OCI-LY7 (cell line): ENCODE results near the gene IL1A. TPM values are rescaled to one million over a fixed set of nuclear protein-coding genes. Genes with fewer than 3 reads are reported as not detected.

Source experiments
- BruUV-seq: library from RNA; stranded (reverse); fragments of 400-500 nt; replicated peaks from 2 replicates; lab custom pipeline; 2021; lab: Mats Ljungman, UMichigan
- CTCF ChIA-PET: fragments of 300-600 bp; sonication (Branson Sonifier 250); formaldehyde crosslinking; loops from one replicate; lab custom pipeline; 2022; ENCODE audit warnings: antibody characterized with exemption; ENCODE audit not compliant: unreplicated experiment; lab: Charles Lee
- POLR2A ChIA-PET: fragments of 300-600 bp; sonication (Branson Sonifier 250); formaldehyde crosslinking; loops from one replicate; lab custom pipeline; 2022; ENCODE audit warnings: antibody characterized with exemption; lab: Charles Lee
- DNase-seq: peaks from one replicate; pipeline ENCODE4 v3.0.0-alpha.2; 2015; ENCODE audit warnings: low spot score
- H2AFZ ChIP-seq: fragments of 200-600 bp; sonication (generic), shearing (Covaris generic); 2 replicates; pipeline ENCODE4 v1.6.1; 2014; ENCODE audit warnings: mild to moderate bottlenecking, antibody characterized with exemption, low read length, moderate library complexity
- H3K27ac ChIP-seq: fragments of 200-600 bp; sonication (generic); 2 replicates; pipeline ENCODE4 v1.5.1; 2014; ENCODE audit warnings: mixed run types, low read depth, mild to moderate bottlenecking, moderate library complexity, low read length, inconsistent platforms; ENCODE audit not compliant: poor library complexity, severe bottlenecking
- H3K36me3 ChIP-seq: fragments of 200-600 bp; sonication (generic); 2 replicates; pipeline ENCODE4 v1.6.1; 2014; ENCODE audit warnings: mild to moderate bottlenecking, antibody characterized with exemption, low read length, moderate library complexity, mixed read lengths; ENCODE audit not compliant: insufficient read depth
- H3K4me1 ChIP-seq: fragments of 200-600 bp; sonication (generic); 2 replicates; pipeline ENCODE4 v1.5.1; 2014; ENCODE audit warnings: mild to moderate bottlenecking, low read length; ENCODE audit not compliant: insufficient read depth, poor library complexity, severe bottlenecking
- H3K4me2 ChIP-seq: fragments of 200-600 bp; sonication (generic); 2 replicates; pipeline ENCODE4 v1.6.1; 2014; ENCODE audit warnings: mild to moderate bottlenecking, low read length
- H3K4me3 ChIP-seq: fragments of 200-600 bp; sonication (generic); 2 replicates; pipeline ENCODE4 v1.5.1; 2014; ENCODE audit warnings: mild to moderate bottlenecking, low read depth, low read length; ENCODE audit not compliant: poor library complexity, severe bottlenecking
- H3K79me2 ChIP-seq: fragments of 200-600 bp; sonication (generic); 2 replicates; pipeline ENCODE4 v1.6.1; 2016; ENCODE audit warnings: low read depth, mild to moderate bottlenecking, low read length, moderate library complexity, mixed read lengths; ENCODE audit not compliant: insufficient read depth
- H3K9me2 ChIP-seq: fragments of 200-600 bp; sonication (generic); 2 replicates; pipeline ENCODE4 v1.6.1; 2016; ENCODE audit warnings: mild to moderate bottlenecking, low read length, mixed read lengths; ENCODE audit not compliant: insufficient read depth
- H3K9me3 ChIP-seq: fragments of 200-600 bp; sonication (generic); 2 replicates; pipeline ENCODE4 v1.6.1; 2014; ENCODE audit warnings: mild to moderate bottlenecking, mixed run types, low read length, mixed read lengths
- H4K20me1 ChIP-seq: fragments of 200-600 bp; sonication (generic); 2 replicates; pipeline ENCODE4 v1.6.1; 2014; ENCODE audit warnings: mild to moderate bottlenecking, antibody characterized with exemption, low read length, moderate library complexity, mixed read lengths; ENCODE audit not compliant: insufficient read depth
- EZH2phosphoT487 ChIP-seq: fragments of 200-600 bp; sonication (generic); IDR thresholded peaks from 2 replicates; pipeline ENCODE4 v1.6.1; 2018; ENCODE audit warnings: low read depth, borderline replicate concordance, mild to moderate bottlenecking, mixed run types, antibody characterized with exemption, low read length, moderate library complexity, mixed read lengths
- intact Hi-C: fragments of 100-400 bp; cut with micrococcal nuclease; formaldehyde crosslinking; loops from one replicate; pipeline ENCODE4 v1.10.0; 2022; ENCODE audit not compliant: unreplicated experiment
- total RNA-seq, 2 experiments: library from RNA; depleted of rRNA in 1 of 2; stranded (reverse); fragments of >200 nt in 1 of 2; shearing (Covaris generic) in 1 of 2; gene quantifications; 2 replicates each; pipeline ENCODE4 v1.2.3, GENCODE V29; 2014 to 2022
- TF ChIP-seq, protein P1 (sequence below): fragments of 200-600 bp; sonication (generic); conservative IDR thresholded peaks from 2 replicates; pipeline ENCODE4 v1.5.1; 2014; ENCODE audit warnings: mild to moderate bottlenecking, antibody characterized with exemption, low read length, moderate library complexity, mixed read lengths

IL1A gene
- total RNA-seq, 2 experiments from 2014 or later: not detected

- Histone ChIP-seq H3K79me2 (no peaks in the 10 kb centered on the region), H3K4me1 (no peaks in the 10 kb centered on the region), H3K4me3 (no peak overlapping the region), H3K4me2 (no peak overlapping the region), H3K27ac (no peak overlapping the region), H3K9me3 (no peaks in the 10 kb centered on the region), H3K36me3 (peaks cover 65% of the 10 kb centered on the region), H3K9me2 (no peaks in the 10 kb centered on the region), H2AFZ (no peak overlapping the region), H4K20me1 (no peaks in the 10 kb centered on the region)
- CTCF ChIA-PET: interaction anchor here (0.6 kb wide), 2 partner anchors 534 to 753 kb away, joined by 3 to 5 read pairs; no protein-coding TSS in a partner anchor
- intact Hi-C loops: no loop called here
- TF ChIP-seq, protein P1, sequence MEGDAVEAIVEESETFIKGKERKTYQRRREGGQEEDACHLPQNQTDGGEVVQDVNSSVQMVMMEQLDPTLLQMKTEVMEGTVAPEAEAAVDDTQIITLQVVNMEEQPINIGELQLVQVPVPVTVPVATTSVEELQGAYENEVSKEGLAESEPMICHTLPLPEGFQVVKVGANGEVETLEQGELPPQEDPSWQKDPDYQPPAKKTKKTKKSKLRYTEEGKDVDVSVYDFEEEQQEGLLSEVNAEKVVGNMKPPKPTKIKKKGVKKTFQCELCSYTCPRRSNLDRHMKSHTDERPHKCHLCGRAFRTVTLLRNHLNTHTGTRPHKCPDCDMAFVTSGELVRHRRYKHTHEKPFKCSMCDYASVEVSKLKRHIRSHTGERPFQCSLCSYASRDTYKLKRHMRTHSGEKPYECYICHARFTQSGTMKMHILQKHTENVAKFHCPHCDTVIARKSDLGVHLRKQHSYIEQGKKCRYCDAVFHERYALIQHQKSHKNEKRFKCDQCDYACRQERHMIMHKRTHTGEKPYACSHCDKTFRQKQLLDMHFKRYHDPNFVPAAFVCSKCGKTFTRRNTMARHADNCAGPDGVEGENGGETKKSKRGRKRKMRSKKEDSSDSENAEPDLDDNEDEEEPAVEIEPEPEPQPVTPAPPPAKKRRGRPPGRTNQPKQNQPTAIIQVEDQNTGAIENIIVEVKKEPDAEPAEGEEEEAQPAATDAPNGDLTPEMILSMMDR: no peak
- no peak for TF ChIP-seq EZH2phosphoT487
- BruUV-seq: TSS peak; percentile 49
- DNase-seq: no peak
- POLR2A ChIA-PET: interaction anchor here (0.6 to 0.9 kb wide), 2 partner anchors 26 to 113 kb away, joined by 3 read pairs; no protein-coding TSS in a partner anchor
These were observed 46.6 kb downstream of the IL1A start for GRCh38 chr2:112737542-112738232.

DNA sequence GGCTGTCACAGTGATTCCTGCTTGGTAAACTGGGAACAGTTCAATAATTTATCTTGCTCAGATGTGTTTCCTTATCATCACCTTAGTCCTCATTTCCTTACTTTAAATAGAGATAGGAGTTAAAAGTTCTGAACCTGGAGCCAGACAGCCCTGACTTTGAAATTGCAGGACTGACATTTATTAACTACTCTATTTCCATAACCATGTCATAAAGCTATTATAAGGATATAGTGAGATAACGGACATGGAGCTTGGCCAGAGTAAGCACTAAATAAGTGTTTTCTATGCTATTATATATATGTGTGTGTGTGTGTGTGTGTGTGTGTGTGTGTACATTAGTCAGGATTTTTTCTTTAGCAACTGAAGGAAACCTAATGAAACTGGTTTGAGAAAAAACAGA lies 50.4 kb downstream of the IL1A start:
- H3K4me2 ChIP-seq: no peak overlapping the region
- H3K36me3 ChIP-seq: peaks cover 27% of the 10 kb centered on the region
- intact Hi-C loops: no loop called here
- no peaks in the 10 kb centered on the region for H4K20me1 ChIP-seq
- no peaks in the 10 kb centered on the region for H3K4me1 ChIP-seq
- H2AFZ ChIP-seq: no peak overlapping the region
- no peak for DNase-seq
- H3K9me3 ChIP-seq: no peaks in the 10 kb centered on the region
- CTCF ChIA-PET: no interaction called here
- no TSS peak for BruUV-seq
- H3K9me2 ChIP-seq: no peaks in the 10 kb centered on the region
- TF ChIP-seq, protein P1: no peak
- no peak for TF ChIP-seq EZH2phosphoT487
- H3K4me3 ChIP-seq: no peak overlapping the region
- no peaks in the 10 kb centered on the region for H3K79me2 ChIP-seq
- H3K27ac ChIP-seq: no peak overlapping the region
- POLR2A ChIA-PET: interaction anchor here (0.7 kb wide), 1 partner anchor 207 kb away, joined by 3 read pairs; no protein-coding TSS in a partner anchor

- H3K27ac ChIP-seq: no peak overlapping the region
- intact Hi-C loops: no loop called here
- no peaks in the 10 kb centered on the region for H3K79me2 ChIP-seq
- no peak overlapping the region for H2AFZ ChIP-seq
- no peak overlapping the region for H3K4me2 ChIP-seq
- H3K4me3 ChIP-seq: no peak overlapping the region
- H3K4me1 ChIP-seq: no peaks in the 10 kb centered on the region
- no peaks in the 10 kb centered on the region for H3K9me2 ChIP-seq
- H3K36me3 ChIP-seq: peaks cover 23% of the 10 kb centered on the region
- no TSS peak for BruUV-seq
- TF ChIP-seq, protein P1: no peak
- TF ChIP-seq EZH2phosphoT487: no peak
- no peaks in the 10 kb centered on the region for H3K9me3 ChIP-seq
- DNase-seq: no peak
- no peaks in the 10 kb centered on the region for H4K20me1 ChIP-seq
- ChIA-PET POLR2A (no interaction called here), CTCF (no interaction called here)
These were observed 50.8 kb downstream of the IL1A start for GRCh38 chr2:112733456-112733855.
